ENCODE measurements around the gene TESK2. TPM values are rescaled to one million over a fixed set of nuclear protein-coding genes. Genes with fewer than 3 reads are reported as not detected.

The TESK2 gene
- total and polyA plus RNA-seq, 2 of the 8 experiments (the other 6 are each of a cell fraction or from before 2014, with no cell fraction given) = 10.8 to 12.6 TPM

GRCh38 chr1:45403718-45404117 lies 87.2 kb downstream of the TESK2 start:
- Histone ChIP-seq H2AK5ac (ENCODE audit: low read depth, low read length) (no peak overlapping the region), H3K23ac (ENCODE audit: insufficient read length) (no peak overlapping the region), H2BK5ac (ENCODE audit: low read depth, low read length) (no peak overlapping the region), H4K91ac (replicated peaks; ENCODE audit: insufficient read length, low read length) (no peak overlapping the region), H4K5ac (ENCODE audit: insufficient read length, low read depth, low read length) (no peak overlapping the region), H3K4me1 (replicated peaks in 1 of 4; ENCODE audit: control insufficient read depth in 3 of 4, insufficient read depth in 4 of 4, low read length in 3 of 4) (no peaks in the 10 kb centered on the region; a peak in 2 of 7 replicates), H2BK20ac (ENCODE audit: low read length) (no peak overlapping the region), H3K4me3 (ENCODE audit: extremely low read depth in 1 of 4, insufficient read depth in 2 of 4, low read depth in 3 of 4, low read length in 4 of 4) (no peak overlapping the region), H2BK15ac (ENCODE audit: low read length) (no peak overlapping the region), H2AFZ (ENCODE audit: low read length) (no peak overlapping the region), H3K36me3 (ENCODE audit: control insufficient read depth in 2 of 4, insufficient read depth in 4 of 4, low read length in 3 of 4) (no peaks in the 10 kb centered on the region), H3K4me2 (ENCODE audit: insufficient read depth in 1 of 2, low read depth in 2 of 2, low read length in 2 of 2) (no peak overlapping the region), H4K20me1 (replicated peaks in 1 of 2; ENCODE audit: control insufficient read depth in 1 of 2, insufficient read depth in 2 of 2, low read length in 2 of 2) (no peaks in the 10 kb centered on the region), H3K27ac (ENCODE audit: low read depth, low read length) (no peak overlapping the region), H3K9ac (replicated peaks in 1 of 4; ENCODE audit: extremely low read depth in 1 of 4, low read depth in 3 of 4, low read length in 3 of 4) (no peak overlapping the region), H4K8ac (ENCODE audit: extremely low read depth, insufficient read depth, low read length) (no peak overlapping the region), H2BK12ac (ENCODE audit: low read depth, low read length) (no peak overlapping the region), H3K56ac (replicated peaks; ENCODE audit: insufficient read length, low read depth, low read length) (no peak overlapping the region), H3K79me1 (ENCODE audit: low read depth, low read length) (no peaks in the 10 kb centered on the region), H3K27me3 (replicated peaks in 1 of 4; ENCODE audit: control insufficient read depth in 3 of 4, extremely low read depth in 1 of 4, insufficient read depth in 3 of 4, low read length in 3 of 4) (no peaks in the 10 kb centered on the region), H3K4ac (replicated peaks; ENCODE audit: insufficient read length, low read depth, low read length) (no peak overlapping the region), H3K23me2 (ENCODE audit: low read depth, low read length) (no peaks in the 10 kb centered on the region), H3K9me3 (ENCODE audit: insufficient read depth in 2 of 2, low read depth in 1 of 2, low read length in 1 of 2) (no peaks in the 10 kb centered on the region), H3K14ac (ENCODE audit: insufficient read length) (no peak overlapping the region), H3K79me2 (ENCODE audit: control insufficient read depth in 1 of 2, insufficient read depth in 2 of 2, low read length in 2 of 2) (no peaks in the 10 kb centered on the region), H3K18ac (ENCODE audit: extremely low read depth, low read length) (no peak overlapping the region), H2BK120ac (replicated peaks; ENCODE audit: low read depth, low read length) (no peak overlapping the region)
- CTCF ChIA-PET (ENCODE audit: partially characterized antibody) = no interaction called here
- WGBS, 2 experiments (ENCODE audit: extremely low coverage in 1 of 2, insufficient coverage in 1 of 2, insufficient read length in 1 of 2, insufficient replicate concordance in 2 of 2, low coverage in 1 of 2, low lambda C conversion rate in 2 of 2, missing lambda C conversion rate in 1 of 2) = 92% methylated on average over 1 of the region's 1 CpG; no CpG with 5 or more reads in 1 of the 2 experiments
- FAIRE-seq (no peak), DNase-seq (ENCODE audit: low read depth in 1 of 2, low spot score in 2 of 2) (no peak)
- POLR2A ChIA-PET (ENCODE audit: partially characterized antibody) = no interaction called here
- TF ChIP-seq SIX5 (IDR thresholded peaks at IDR 0.05; ENCODE audit: low read depth, low read length) (no peak), ASH2L (IDR thresholded peaks at IDR 0.05; ENCODE audit: low read length) (no peak), KDM1A (IDR thresholded peaks at IDR 0.05; ENCODE audit: borderline replicate concordance, low read length) (no peak), TCF12 (IDR thresholded peaks at IDR 0.05; ENCODE audit: low read depth, low read length) (no peak), TEAD4 (IDR thresholded peaks at IDR 0.05; ENCODE audit: low read depth, low read length) (no peak), SIN3A (conservative IDR thresholded peaks at IDR 0.05 in 1 of 2, IDR thresholded peaks at IDR 0.05 in 1 of 2; ENCODE audit: low read depth in 1 of 2, low read length in 2 of 2) (no peak), USF2 (IDR thresholded peaks at IDR 0.05; ENCODE audit: low read length) (no peak), SP4 (IDR thresholded peaks at IDR 0.05; ENCODE audit: low read length) (no peak)
